HFF-Myc (cell line): ENCODE measurements around the gene FBXL16.

Experiments used
- DNase-seq: peaks from one replicate; pipeline ENCODE4 v3.0.0-alpha.2; 2011; ENCODE audit warnings: low read depth; ENCODE audit errors: extremely low read depth
- H3K4me3 ChIP-seq: replicated peaks from 2 replicates; pipeline ENCODE4 v1.5.1; 2011; ENCODE audit warnings: low read depth, mild to moderate bottlenecking, control low read depth, low read length
- TF ChIP-seq, protein P1 (sequence below): IDR thresholded peaks from 2 replicates; pipeline ENCODE4 v1.5.1; 2012; ENCODE audit warnings: mild to moderate bottlenecking, low read depth, low read length, control low read depth; ENCODE audit errors: missing control alignments

Gene FBXL16

DNA sequence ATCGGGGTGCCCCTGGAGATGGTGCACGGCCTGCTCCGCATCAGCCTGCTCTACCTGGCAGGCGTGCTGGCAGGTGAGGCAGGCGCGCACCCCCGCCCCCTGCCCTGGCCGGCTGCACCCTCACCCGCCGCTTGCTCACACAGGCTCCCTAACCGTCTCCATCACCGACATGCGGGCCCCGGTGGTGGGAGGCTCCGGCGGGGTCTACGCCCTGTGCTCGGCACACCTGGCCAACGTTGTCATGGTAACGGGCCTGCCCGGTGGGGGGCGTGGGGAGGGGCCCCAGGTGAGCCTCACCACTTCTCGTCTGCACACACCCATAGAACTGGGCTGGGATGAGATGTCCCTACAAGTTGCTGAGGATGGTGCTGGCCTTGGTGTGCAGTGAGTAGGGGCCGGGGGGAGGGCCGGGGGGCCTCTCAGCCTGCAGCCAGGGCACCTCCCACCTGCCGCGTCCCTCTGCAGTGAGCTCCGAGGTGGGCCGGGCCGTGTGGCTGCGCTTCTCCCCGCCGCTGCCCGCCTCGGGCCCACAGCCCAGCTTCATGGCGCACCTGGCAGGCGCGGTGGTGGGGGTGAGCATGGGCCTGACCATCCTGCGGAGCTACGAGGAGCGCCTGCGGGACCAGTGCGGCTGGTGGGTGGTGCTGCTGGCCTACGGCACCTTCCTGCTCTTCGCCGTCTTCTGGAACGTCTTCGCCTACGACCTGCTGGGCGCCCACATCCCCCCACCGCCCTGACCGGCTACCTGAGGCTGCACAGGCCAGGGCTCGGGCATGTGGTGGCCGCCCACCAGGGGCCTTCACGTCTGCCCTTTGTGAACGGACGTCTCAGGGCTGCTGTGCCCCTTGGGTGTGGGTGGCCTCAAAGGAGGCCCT, 28.0 kb downstream of the FBXL16 start:
- H3K4me3 ChIP-seq, result no peak overlapping the region
- TF ChIP-seq, protein P1, sequence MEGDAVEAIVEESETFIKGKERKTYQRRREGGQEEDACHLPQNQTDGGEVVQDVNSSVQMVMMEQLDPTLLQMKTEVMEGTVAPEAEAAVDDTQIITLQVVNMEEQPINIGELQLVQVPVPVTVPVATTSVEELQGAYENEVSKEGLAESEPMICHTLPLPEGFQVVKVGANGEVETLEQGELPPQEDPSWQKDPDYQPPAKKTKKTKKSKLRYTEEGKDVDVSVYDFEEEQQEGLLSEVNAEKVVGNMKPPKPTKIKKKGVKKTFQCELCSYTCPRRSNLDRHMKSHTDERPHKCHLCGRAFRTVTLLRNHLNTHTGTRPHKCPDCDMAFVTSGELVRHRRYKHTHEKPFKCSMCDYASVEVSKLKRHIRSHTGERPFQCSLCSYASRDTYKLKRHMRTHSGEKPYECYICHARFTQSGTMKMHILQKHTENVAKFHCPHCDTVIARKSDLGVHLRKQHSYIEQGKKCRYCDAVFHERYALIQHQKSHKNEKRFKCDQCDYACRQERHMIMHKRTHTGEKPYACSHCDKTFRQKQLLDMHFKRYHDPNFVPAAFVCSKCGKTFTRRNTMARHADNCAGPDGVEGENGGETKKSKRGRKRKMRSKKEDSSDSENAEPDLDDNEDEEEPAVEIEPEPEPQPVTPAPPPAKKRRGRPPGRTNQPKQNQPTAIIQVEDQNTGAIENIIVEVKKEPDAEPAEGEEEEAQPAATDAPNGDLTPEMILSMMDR, result no peak
- no peak for DNase-seq

DNA sequence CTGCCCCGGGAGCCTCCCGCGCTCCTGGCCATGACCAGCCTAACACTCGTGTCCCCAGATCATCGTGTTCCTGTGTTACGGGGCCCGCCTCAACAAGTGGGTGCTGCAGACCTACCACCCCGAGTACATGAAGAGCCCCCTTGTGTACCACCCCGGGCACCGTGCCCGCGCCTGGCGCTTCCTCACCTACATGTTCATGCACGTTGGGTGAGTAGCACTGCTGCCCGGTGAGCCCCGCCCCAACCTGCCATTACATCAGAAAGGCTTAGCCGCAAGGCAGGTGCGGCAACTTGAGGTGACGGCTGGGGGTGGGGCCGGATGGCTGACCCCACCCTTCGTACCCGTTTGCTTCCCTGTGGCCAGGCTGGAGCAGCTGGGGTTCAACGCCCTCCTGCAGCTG, 28.7 kb downstream of the FBXL16 start:
- DNase-seq, result no peak
- no peak overlapping the region for H3K4me3 ChIP-seq
- TF ChIP-seq, protein P1, result no peak

DNA sequence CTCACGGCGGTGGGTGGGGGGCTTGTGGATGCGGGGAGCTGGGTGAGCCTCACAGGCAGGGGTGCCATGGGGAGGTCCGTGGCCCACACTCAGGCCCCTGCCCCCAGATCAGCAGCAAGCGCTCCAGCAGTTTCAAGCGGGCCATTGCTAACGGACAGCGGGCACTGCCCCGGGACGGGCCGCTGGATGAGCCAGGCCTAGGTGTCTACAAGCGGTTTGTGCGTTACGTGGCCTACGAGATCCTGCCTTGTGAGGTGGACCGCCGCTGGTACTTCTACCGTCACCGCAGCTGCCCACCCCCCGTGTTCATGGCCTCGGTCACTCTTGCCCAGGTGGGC, 29.1 kb downstream of the FBXL16 start:
- H3K4me3 ChIP-seq, result no peak overlapping the region
- no peak for DNase-seq
- TF ChIP-seq, protein P1, result no peak

DNA sequence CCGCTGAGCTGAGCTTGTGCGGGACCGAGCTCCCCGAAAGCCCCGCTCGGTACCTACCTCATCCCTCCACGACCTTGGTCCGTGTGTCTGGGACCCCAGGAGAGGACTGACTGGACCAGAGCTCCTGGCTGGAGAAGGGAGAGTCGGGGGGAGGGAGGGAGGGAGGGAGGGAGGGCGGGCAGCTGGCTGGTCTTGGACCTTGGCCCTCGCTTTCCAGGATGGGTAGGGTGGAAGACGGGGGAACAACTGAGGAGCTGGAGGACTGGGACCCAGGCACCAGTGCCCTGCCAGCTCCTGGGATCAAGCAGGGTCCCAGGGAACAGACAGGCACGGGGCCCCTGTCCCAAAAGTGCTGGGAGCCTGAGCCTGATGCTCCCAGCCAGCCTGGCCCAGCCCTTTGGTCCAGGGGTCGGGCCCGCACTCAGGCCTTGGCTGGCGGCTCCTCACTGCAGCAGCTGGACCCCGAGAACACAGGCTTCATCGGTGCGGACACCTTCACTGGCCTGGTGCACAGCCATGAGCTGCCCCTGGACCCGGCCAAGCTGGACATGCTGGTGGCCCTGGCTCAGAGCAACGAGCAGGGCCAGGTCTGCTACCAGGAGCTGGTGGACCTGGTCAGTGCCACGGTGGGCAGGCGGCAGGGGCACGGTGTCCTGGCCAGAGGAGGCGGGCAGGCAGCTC, 29.6 kb downstream of the FBXL16 start:
- TF ChIP-seq, protein P1, result no peak
- no peak overlapping the region; the same call in 1 of the 2 replicates for H3K4me3 ChIP-seq
- no peak for DNase-seq

DNA sequence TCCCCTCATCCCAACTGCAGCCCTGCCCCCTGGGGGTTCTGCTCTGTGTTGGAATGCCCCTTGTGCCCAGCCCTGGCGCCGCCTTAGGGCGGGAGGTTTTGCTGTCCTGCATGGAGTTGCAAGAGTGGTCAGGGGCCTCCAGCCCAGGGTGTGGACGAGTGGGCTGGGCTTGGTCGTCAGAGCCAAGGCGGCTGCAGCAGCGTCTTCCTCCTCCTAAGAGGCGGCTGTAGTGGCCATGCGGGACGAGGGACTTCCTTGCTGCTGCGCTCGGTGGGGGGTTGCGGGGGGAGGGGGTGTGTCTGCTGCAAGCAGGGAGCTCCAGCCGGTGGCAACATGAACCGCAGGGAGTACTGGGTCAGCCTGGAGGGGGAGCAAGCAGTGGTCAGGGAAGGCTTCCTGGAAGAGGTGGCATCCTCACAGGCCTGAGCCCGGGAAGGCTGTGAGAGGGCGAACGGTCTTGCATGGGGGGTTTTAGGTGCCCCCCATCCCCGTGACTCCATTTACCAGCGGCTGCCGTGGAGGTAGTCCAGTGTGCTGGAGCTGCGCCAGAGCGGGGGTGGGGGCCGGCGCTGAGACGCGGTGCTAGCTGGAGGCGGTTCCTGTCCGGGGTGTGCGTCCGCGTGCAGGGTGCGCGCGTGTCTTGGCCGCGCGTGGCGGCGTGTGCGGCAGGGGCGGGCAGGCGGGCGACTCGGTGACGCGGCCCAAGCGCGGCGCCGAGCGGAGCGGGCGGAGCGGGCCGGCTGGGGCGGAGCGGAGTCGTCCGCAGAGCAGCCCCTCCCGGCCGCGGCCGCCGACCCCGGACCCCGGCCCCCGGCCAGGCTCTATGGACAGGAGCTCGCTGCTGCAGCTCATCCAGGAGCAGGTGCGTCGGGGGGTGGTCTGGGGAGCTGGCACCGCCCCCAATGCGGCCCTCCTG, 30.4 kb downstream of the FBXL16 start, which contains the start of gene RHBDL1:
RHBDL1 (plus strand) TSS at position 704 of the 916 bp plus-strand sequence; CDS start at position 824, 120 bp downstream.
- no peak for DNase-seq
- peak within 1 kb of the TSS; percentile 20; the same call in 1 of the 2 replicates for H3K4me3 ChIP-seq
- TF ChIP-seq, protein P1, result no peak

DNA sequence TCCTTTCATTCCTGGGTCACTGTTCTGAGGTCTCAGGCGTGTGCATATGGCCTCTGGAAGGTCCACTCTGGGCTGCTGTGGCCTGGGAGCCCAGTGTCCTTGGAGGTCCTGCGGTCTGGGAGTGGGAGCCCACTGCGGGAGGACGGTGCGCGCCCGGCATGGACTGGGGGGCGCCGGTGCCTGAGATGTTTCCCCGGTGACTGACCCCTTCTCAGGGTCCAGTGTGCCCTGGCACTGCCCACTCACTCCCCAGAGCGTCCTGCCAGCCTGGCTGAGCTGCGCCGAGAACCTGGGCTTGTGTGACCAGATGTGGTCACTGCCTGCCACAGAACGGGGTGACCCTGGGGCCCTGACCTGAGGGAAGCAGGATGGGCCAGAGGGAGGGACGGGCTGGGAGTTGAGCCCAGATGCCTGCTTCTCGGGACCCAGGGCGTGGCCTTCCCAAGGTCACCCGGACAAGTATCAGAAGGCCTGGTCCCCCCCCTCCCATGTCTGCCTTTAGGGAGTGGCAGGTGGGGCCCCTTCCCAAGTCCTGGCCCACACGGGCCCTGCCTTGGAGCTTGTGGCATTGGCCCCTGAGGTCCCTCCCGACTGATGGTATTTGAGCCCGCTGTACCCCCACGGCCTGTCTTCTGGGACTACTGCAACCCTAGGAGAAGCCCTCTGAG, 31.3 kb downstream of the FBXL16 start:
- DNase-seq, result no peak
- TF ChIP-seq, protein P1, result no peak
- H3K4me3 ChIP-seq, result no peak overlapping the region
